ENCODE data around the gene ARHGAP22.

- TF ChIP-seq CTCF (IDR thresholded peaks at IDR 0.05) (no peak), POLR2A (IDR thresholded peaks at IDR 0.05) (no peak)
These were observed 50.2 kb downstream of the ARHGAP22 start for GRCh38 chr10:48554656-48555055.
